ENCODE data around the gene VILL. TPM values are rescaled to one million over a fixed set of nuclear protein-coding genes. Genes with fewer than 3 reads are reported as not detected.
"Not testable (repeated sequence)": the region's sequence is repeated elsewhere in the genome, so short reads cannot be mapped to it uniquely, and the experiment has no call there.

VILL gene
- total RNA-seq, 2 donors from 2014 or later, result 11.5 to 13.7 TPM

DNA sequence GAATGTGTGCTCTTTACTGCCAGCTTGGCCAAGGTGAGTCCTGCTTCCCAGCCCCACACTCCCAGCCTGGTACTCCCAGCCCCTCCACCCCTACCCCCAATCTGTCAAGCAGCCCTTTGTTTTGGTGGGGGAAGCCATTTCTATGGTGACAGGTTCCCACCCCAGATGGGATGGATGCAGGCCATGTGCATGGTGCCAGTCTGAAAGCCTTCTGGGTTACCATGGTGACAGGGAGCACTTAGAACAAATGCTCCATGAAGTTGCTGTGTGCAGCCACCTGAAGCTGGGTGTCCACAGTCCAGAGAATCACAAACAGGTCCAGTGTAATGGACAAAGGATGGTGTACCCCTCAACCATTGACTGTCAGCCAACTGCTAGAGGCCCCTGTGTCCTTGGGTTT is 19.1 kb upstream of the VILL start:
- Histone ChIP-seq H3K27ac (no peak overlapping the region), H3K36me3 (peaks cover 24% of the 10 kb centered on the region), H3K4me3 (no peak overlapping the region), H3K27me3 (replicated peaks; ENCODE audit: insufficient read depth) (no peaks in the 10 kb centered on the region), H3K4me1 (ENCODE audit: control insufficient read depth in 1 of 2, low read depth in 2 of 2) (peaks cover 4 to 27% of the 10 kb centered on the region in 2 donors), H3K9me3 (no peaks in the 10 kb centered on the region)
- ATAC-seq (ENCODE audit: insufficient number of reproducible peaks, low FRiP score, low read depth) (no peak), DNase-seq (ENCODE audit: low spot score) (no peak)
- TF ChIP-seq, protein P1, sequence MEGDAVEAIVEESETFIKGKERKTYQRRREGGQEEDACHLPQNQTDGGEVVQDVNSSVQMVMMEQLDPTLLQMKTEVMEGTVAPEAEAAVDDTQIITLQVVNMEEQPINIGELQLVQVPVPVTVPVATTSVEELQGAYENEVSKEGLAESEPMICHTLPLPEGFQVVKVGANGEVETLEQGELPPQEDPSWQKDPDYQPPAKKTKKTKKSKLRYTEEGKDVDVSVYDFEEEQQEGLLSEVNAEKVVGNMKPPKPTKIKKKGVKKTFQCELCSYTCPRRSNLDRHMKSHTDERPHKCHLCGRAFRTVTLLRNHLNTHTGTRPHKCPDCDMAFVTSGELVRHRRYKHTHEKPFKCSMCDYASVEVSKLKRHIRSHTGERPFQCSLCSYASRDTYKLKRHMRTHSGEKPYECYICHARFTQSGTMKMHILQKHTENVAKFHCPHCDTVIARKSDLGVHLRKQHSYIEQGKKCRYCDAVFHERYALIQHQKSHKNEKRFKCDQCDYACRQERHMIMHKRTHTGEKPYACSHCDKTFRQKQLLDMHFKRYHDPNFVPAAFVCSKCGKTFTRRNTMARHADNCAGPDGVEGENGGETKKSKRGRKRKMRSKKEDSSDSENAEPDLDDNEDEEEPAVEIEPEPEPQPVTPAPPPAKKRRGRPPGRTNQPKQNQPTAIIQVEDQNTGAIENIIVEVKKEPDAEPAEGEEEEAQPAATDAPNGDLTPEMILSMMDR (IDR thresholded peaks at IDR 0.05), result no peak

DNA sequence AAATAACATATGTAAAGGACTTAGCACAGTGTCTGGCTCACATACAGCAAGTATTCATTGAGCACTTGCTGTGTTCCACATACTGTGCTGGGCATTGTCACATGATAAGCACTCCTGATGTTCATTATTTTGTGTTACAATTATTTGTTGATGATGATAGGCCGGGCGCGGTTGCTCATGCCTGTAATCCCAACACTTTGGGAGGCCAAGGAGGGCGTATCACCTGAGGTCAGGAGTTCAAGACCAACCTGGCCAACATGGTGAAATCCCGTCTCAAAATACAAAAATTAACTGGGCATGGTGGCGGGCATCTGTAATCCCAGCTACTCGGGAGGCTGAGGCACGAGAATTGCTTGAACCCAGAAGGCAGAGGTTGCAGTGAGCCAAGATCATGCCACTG is 18.5 kb upstream of the VILL start:
- ATAC-seq (ENCODE audit: insufficient number of reproducible peaks, low FRiP score, low read depth), result not testable (repeated sequence)

DNA sequence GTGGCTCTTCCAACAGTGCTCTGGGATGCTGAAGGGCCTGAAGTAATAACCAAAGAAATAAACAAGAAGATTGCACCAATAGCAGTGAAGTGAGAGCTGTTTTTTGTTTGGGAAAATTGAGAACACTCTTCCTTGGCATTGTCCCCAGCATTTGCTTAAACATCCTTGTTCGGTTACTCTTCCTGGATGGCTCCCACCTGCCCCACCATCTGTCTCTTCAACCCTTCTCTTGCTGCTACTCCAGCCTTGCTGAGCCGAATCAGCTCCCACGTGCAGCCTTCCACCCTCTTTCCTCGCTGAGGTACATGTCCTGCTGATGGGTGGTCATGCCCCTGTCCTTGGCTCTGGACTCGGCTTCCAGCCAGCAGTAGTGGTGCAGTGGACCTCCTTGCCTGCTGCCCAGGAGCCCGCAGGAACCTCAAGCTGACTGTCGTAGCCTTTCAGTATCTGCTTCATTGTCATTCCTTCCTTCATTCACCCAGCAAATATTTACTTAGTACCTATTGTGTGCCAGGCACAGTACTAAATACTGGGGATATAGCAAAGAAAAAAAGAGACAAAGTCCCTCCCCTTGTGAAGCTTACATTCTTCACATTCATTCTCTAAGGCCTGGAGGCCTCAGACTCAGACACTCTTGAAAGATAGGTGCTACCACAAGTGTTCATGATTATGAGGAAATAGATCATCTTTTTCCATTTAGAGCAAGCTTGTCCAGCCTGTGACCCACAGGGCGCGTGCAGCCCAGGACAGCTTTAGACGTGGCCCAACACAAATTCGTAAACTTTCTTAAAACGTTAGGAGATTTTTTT is 17.1 kb upstream of the VILL start:
- no peak for DNase-seq (ENCODE audit: low spot score)
- ATAC-seq (ENCODE audit: insufficient number of reproducible peaks, low FRiP score, low read depth), result no peak

More for the DNA sequence above, 18.5 kb upstream of the VILL start:
- peaks cover 28% of the 10 kb centered on the region for H3K36me3 ChIP-seq
- not testable (repeated sequence) for DNase-seq (ENCODE audit: low spot score); H3K4me3 ChIP-seq; H3K27ac ChIP-seq; H3K9me3 ChIP-seq; H3K27me3 ChIP-seq (replicated peaks; ENCODE audit: insufficient read depth)
- H3K4me1 ChIP-seq (ENCODE audit: control insufficient read depth in 1 of 2, low read depth in 2 of 2), result peaks cover 2 to 26% of the 10 kb centered on the region in 2 donors

DNA sequence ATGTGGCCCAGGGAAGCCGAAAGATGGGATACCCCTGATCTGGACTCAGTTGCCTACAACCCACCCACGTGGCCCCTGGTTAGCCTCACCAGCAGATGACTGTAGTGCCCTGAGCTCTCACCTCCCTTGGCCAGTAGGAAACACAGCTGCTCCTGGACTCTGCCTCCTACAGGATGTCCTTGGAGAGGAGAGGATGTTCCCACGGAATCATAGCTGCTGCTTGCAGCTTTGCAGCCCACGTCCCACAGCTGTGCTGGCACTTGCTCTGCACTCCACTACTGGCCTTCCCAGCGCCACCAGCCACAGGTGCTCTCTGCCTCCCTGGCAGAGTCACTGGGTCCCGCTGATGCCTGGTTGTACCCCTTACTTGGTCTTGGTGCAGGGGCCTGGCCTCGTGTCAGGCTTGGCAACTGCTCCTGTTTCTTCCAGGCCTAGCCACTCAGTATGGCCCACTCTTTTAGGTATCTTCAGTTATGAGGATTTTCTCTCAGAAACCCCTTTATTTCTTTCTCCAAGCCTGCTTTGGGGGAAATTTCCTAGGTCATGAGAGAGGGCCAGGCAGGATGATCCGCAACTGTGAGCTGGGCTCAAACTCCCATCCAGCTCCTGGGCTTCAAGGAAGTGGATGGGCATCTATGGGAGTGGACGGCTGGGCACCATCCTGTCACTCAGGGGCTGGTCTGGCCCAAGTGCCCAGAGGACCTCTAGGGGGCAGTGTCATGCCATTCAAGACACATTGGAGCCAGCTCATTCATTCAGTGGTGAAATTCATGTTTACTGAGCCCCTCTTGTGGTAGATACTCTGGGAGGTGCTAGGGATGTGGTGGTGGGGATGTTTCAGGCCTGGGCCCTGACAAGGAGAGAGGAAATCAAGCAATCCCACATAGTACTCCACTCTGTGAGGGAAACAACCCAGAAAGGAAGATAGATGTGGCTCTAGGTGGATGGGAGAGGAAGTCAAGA is 16.2 kb upstream of the VILL start:
- no peak overlapping the region for H3K27ac ChIP-seq
- TF ChIP-seq, protein P1 (IDR thresholded peaks at IDR 0.05), result peak; percentile 62
- no peak overlapping the region for H3K4me3 ChIP-seq
- H3K4me1 ChIP-seq (ENCODE audit: control insufficient read depth in 1 of 2, low read depth in 2 of 2), result peaks cover 0 to 12% of the 10 kb centered on the region in 2 donors
- H3K9me3 ChIP-seq, result no peaks in the 10 kb centered on the region
- peaks cover 28% of the 10 kb centered on the region for H3K36me3 ChIP-seq
- ATAC-seq (ENCODE audit: insufficient number of reproducible peaks, low FRiP score, low read depth) (no peak), DNase-seq (ENCODE audit: low spot score) (no peak)
- H3K27me3 ChIP-seq (replicated peaks; ENCODE audit: insufficient read depth), result no peaks in the 10 kb centered on the region

More for the DNA sequence above, 17.1 kb upstream of the VILL start:
- H3K4me3 ChIP-seq, result no peak overlapping the region
- peaks cover 0 to 20% of the 10 kb centered on the region in 2 donors for H3K4me1 ChIP-seq (ENCODE audit: control insufficient read depth in 1 of 2, low read depth in 2 of 2)
- no peaks in the 10 kb centered on the region for H3K9me3 ChIP-seq
- no peak overlapping the region for H3K27ac ChIP-seq
- H3K36me3 ChIP-seq, result peaks cover 28% of the 10 kb centered on the region
- no peaks in the 10 kb centered on the region for H3K27me3 ChIP-seq (replicated peaks; ENCODE audit: insufficient read depth)
- TF ChIP-seq, protein P1 (IDR thresholded peaks at IDR 0.05), result no peak

DNA sequence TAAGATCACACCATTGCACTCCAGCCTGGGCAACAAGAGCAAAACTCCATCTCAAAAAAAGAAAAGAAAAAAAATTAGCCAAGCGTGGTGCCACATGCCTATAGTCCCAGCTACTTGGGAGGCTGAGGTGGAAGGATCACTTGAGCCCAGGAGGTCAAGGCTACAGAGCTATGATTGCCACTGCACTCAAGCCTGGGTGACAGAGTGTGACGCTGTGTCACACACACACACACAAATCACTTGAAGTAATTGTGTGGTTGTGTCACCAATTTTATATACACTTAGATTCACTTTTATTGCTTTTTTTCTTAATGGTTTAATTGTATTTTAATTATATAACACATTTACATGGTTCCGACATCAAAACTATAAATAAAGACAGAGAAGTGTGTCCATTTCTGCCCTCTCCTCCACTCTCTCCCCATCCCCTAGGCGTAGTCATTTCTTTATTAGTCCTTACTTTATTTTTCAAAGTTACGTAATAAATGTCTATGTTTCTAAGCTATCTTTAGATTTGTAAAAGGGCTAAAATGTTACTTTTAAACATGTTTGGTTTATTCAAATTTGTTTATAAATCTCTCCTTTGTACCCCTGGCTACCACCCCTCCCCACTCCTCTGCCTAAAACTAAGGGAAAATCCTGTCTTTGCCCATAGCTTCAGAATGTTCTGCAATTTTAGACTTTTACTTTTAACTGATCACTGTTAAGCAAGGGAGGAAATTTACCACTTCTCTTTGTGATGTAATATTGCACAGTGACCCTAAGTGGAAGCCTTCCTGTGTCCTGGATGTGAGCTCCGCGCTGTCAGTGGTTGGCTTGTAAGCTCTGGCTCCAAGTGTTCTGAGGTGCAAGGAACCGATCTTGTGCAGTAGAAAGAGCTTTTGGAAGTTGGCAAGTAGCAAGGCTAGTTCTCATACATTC is 10.8 kb upstream of the VILL start:
- H3K9me3 ChIP-seq, result no peaks in the 10 kb centered on the region
- no peak overlapping the region for H3K4me3 ChIP-seq
- peaks cover 19% of the 10 kb centered on the region for H3K36me3 ChIP-seq
- H3K27me3 ChIP-seq (replicated peaks; ENCODE audit: insufficient read depth), result no peaks in the 10 kb centered on the region
- H3K4me1 ChIP-seq (ENCODE audit: control insufficient read depth in 1 of 2, low read depth in 2 of 2), result no peaks in the 10 kb centered on the region
- no peak overlapping the region for H3K27ac ChIP-seq
- no peak for ATAC-seq (ENCODE audit: insufficient number of reproducible peaks, low FRiP score, low read depth)
- no peak for DNase-seq (ENCODE audit: low spot score)
- TF ChIP-seq, protein P1 (IDR thresholded peaks at IDR 0.05), result no peak
